Loucy (cell line): Measurements from ENCODE around the gene SLC7A9.
"Not testable (repeated sequence)": the region's sequence is repeated elsewhere in the genome, so short reads cannot be mapped to it uniquely, and the experiment has no call there.

ENCODE experiments used
- EZH2phosphoT487 ChIP-seq: fragments of 200-600 bp; IDR thresholded peaks from 2 replicates; pipeline ENCODE4 v1.6.1; 2018; ENCODE audit warnings: antibody characterized with exemption, mild to moderate bottlenecking, moderate library complexity, borderline replicate concordance
- TF ChIP-seq, protein P1 (sequence below): fragments of 200-600 bp; sonication (generic); conservative IDR thresholded peaks from 2 replicates; pipeline ENCODE4 v1.5.1; 2014; ENCODE audit warnings: mild to moderate bottlenecking, antibody characterized with exemption, low read length

- TF ChIP-seq, protein P1, sequence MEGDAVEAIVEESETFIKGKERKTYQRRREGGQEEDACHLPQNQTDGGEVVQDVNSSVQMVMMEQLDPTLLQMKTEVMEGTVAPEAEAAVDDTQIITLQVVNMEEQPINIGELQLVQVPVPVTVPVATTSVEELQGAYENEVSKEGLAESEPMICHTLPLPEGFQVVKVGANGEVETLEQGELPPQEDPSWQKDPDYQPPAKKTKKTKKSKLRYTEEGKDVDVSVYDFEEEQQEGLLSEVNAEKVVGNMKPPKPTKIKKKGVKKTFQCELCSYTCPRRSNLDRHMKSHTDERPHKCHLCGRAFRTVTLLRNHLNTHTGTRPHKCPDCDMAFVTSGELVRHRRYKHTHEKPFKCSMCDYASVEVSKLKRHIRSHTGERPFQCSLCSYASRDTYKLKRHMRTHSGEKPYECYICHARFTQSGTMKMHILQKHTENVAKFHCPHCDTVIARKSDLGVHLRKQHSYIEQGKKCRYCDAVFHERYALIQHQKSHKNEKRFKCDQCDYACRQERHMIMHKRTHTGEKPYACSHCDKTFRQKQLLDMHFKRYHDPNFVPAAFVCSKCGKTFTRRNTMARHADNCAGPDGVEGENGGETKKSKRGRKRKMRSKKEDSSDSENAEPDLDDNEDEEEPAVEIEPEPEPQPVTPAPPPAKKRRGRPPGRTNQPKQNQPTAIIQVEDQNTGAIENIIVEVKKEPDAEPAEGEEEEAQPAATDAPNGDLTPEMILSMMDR, result not testable (repeated sequence)
- TF ChIP-seq EZH2phosphoT487, result not testable (repeated sequence)
Observed at GRCh38 chr19:32787161-32787813, 82.3 kb downstream of the SLC7A9 start.
